GM13976 (cell line): Measurements from ENCODE around the gene MPC1.
A peak's percentile ranks its signal among the peaks of the same experiment; 100 is the strongest.

ENCODE experiments used
- DNase-seq: peaks from one replicate; pipeline ENCODE4 v3.0.0; 2012; ENCODE audit warnings: low spot score
- in situ Hi-C: fragments of 300-500 bp; cut with MboI; formaldehyde crosslinking; loops from one replicate; pipeline ENCODE4 v1.12.0; 2022; ENCODE audit warnings: low sequenced_read_pairs, mixed read lengths, inconsistent platforms; ENCODE audit not compliant: unreplicated experiment
- TF ChIP-seq, protein P1 (sequence below): IDR thresholded peaks from 2 replicates; pipeline ENCODE4 v1.5.1; 2012; ENCODE audit warnings: borderline replicate concordance, mild to moderate bottlenecking; ENCODE audit not compliant: insufficient read depth; ENCODE audit errors: extremely low read depth, missing control alignments, control extremely low read depth

MPC1 gene

GRCh38 chr6:166343150-166343487, 39.6 kb downstream of the MPC1 start:
- TF ChIP-seq, protein P1, sequence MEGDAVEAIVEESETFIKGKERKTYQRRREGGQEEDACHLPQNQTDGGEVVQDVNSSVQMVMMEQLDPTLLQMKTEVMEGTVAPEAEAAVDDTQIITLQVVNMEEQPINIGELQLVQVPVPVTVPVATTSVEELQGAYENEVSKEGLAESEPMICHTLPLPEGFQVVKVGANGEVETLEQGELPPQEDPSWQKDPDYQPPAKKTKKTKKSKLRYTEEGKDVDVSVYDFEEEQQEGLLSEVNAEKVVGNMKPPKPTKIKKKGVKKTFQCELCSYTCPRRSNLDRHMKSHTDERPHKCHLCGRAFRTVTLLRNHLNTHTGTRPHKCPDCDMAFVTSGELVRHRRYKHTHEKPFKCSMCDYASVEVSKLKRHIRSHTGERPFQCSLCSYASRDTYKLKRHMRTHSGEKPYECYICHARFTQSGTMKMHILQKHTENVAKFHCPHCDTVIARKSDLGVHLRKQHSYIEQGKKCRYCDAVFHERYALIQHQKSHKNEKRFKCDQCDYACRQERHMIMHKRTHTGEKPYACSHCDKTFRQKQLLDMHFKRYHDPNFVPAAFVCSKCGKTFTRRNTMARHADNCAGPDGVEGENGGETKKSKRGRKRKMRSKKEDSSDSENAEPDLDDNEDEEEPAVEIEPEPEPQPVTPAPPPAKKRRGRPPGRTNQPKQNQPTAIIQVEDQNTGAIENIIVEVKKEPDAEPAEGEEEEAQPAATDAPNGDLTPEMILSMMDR: no peak
- peak; percentile 51 for DNase-seq
- in situ Hi-C loops: no loop called here

- TF ChIP-seq, protein P1: no peak
- in situ Hi-C loops: no loop called here
- DNase-seq: peak; percentile 95
These were observed 40.2 kb downstream of the MPC1 start, which contains the start of gene SFT2D1 for GRCh38 chr6:166342349-166343149. SFT2D1 (minus strand) TSS chr6:166342545; CDS start chr6:166342481, 64 bp downstream.

DNA sequence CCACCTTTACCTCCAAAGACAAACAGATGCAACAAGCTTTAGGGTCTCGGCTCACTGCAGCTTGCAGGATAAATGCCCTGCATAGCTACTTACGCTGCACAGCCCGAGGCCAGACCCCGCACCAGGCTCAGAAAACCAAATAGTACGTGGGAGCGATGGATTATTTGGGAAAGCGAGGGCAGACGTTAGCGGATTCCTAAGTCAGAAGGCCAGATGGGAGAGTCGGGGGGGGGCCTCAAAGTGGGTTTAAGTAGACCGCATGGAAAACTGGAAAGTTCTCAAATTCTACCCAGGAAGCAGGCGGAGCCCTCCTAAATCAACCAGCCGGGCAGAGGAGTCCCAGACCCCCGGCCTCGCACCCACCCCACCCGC, 40.8 kb downstream of the MPC1 start:
- DNase-seq: no peak
- in situ Hi-C loops: no loop called here
- TF ChIP-seq, protein P1: no peak

GRCh38 chr6:166341464-166341863, 41.3 kb downstream of the MPC1 start:
- DNase-seq: no peak
- TF ChIP-seq, protein P1: no peak
- in situ Hi-C loops: no loop called here

DNA sequence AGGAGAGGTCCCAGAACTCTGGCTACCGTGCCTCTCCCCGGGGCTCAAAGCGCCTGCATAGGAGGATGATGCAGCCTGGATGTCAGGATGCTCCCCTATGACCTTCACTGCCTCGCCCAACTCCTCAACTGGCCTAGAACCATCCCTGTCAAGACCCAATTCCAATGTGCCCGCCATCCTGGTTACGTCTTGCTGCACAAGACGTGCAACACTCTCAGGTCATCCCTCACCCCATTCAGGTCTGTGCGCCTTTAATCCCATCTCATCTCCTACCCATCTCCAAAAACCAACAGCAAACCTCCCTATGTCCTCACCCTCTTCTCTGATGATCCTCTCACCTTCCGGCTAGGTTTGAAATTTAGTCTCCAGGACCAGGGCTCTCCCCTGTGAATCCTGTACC, 43.9 kb downstream of the MPC1 start:
- in situ Hi-C loops: no loop called here
- DNase-seq: no peak
- TF ChIP-seq, protein P1: no peak

DNA sequence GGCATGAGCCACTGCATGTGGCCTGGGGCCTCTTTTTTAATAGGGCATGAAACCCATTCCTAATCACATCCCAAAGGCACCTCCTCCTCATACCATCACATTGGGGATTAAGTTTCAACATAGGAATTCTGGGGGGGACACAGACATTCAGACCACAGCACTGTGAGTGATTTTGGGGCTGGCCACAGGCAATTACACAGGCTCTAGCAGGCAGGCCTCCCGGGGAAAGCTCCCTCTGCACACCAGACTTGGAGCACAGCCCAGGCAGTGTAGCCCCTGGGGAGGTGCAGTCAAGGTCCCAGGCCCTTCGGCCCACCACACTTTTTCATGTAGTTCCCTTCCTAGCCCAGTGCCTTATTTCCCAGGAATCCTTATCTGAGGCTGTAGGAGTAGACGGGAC, 45.9 kb downstream of the MPC1 start:
- TF ChIP-seq, protein P1: no peak
- no peak for DNase-seq
- in situ Hi-C loops: no loop called here
